WTC11 (cell line): Measurements from ENCODE around the gene ZNF443. TPM values are rescaled to one million over a fixed set of nuclear protein-coding genes. Genes with fewer than 3 reads are reported as not detected.
"Not testable (repeated sequence)": the region's sequence is repeated elsewhere in the genome, so short reads cannot be mapped to it uniquely, and the experiment has no call there.

Experiments
- ATAC-seq: fragments of 200-7000 bp; cut with Tn5 transposase; 2 replicates; pipeline ENCODE4 v1.10.0; 2021; ENCODE audit warnings: mild to moderate bottlenecking, moderate library complexity
- CTCF ChIA-PET: fragments of 300-600 bp; sonication (Branson Sonifier 250); formaldehyde crosslinking; loops from one replicate; lab custom pipeline; 2021; ENCODE audit warnings: antibody characterized with exemption; lab: Charles Lee
- POLR2A ChIA-PET: fragments of 350-600 bp; sonication (Branson Sonifier 250); formaldehyde crosslinking; loops from one replicate; lab custom pipeline; 2021; ENCODE audit warnings: antibody characterized with exemption; lab: Charles Lee
- DNase-seq: peaks from one replicate; pipeline ENCODE4 v3.0.0; 2021; ENCODE audit warnings: low spot score
- H3K27ac Mint-ChIP-seq: 2 replicates; pipeline ENCODE4 v1.8.0; 2021; ENCODE audit warnings: mixed read lengths
- H3K27me3 Mint-ChIP-seq: 2 replicates; pipeline ENCODE4 v1.8.0; 2021; ENCODE audit warnings: low read depth, mild to moderate bottlenecking, moderate library complexity, mixed read lengths
- H3K36me3 Mint-ChIP-seq: 2 replicates; pipeline ENCODE4 v1.8.0; 2021; ENCODE audit warnings: mixed read lengths
- H3K4me1 Mint-ChIP-seq: 2 replicates; pipeline ENCODE4 v1.8.0; 2022; ENCODE audit warnings: mixed read lengths
- H3K4me3 Mint-ChIP-seq: 2 replicates; pipeline ENCODE4 v1.8.0; 2021; ENCODE audit warnings: mild to moderate bottlenecking, moderate library complexity, mixed read lengths
- H3K9me3 Mint-ChIP-seq: 2 replicates; pipeline ENCODE4 v1.8.0; 2021; ENCODE audit warnings: mixed read lengths
- ELF4 ChIP-seq: sonication (generic); formaldehyde crosslinking; IDR thresholded peaks from 2 replicates; pipeline ENCODE4 v1.8.1; 2022; ENCODE audit warnings: low read depth, mild to moderate bottlenecking, moderate library complexity, missing genetic modification reagents
- ESRRA ChIP-seq: sonication (generic); formaldehyde crosslinking; IDR thresholded peaks from 2 replicates; pipeline ENCODE4 v1.8.1; 2022; ENCODE audit warnings: mild to moderate bottlenecking, missing genetic modification reagents, borderline replicate concordance
- MYBL2 ChIP-seq: sonication (generic); formaldehyde crosslinking; IDR thresholded peaks from 2 replicates; pipeline ENCODE4 v1.8.1; 2023; ENCODE audit warnings: mild to moderate bottlenecking, moderate library complexity, missing genetic modification reagents
- NFE2L1 ChIP-seq: sonication (generic); formaldehyde crosslinking; IDR thresholded peaks from 2 replicates; pipeline ENCODE4 v1.8.1; 2023; ENCODE audit warnings: missing genetic modification reagents
- NR2C2 ChIP-seq: sonication (generic); formaldehyde crosslinking; IDR thresholded peaks from 2 replicates; pipeline ENCODE4 v1.8.0; 2022; ENCODE audit warnings: mild to moderate bottlenecking, missing genetic modification reagents
- SMAD3 ChIP-seq: sonication (generic); formaldehyde crosslinking; IDR thresholded peaks from 2 replicates; pipeline ENCODE4 v1.8.0; 2022; ENCODE audit warnings: missing genetic modification reagents, mild to moderate bottlenecking, borderline replicate concordance
- ZNF121 ChIP-seq: sonication (generic); formaldehyde crosslinking; IDR thresholded peaks from 2 replicates; pipeline ENCODE4 v1.8.0; 2023; ENCODE audit warnings: missing genetic modification reagents
- ZNF232 ChIP-seq: sonication (generic); formaldehyde crosslinking; IDR thresholded peaks from 2 replicates; pipeline ENCODE4 v1.8.0; 2022; ENCODE audit warnings: mild to moderate bottlenecking, missing genetic modification reagents
- ZNF671 ChIP-seq: fragments of 250-450 bp; sonication (Bioruptor Pico); IDR thresholded peaks from 2 replicates; pipeline ENCODE4 v1.8.0; 2021; ENCODE audit warnings: mild to moderate bottlenecking
- total RNA-seq: library from RNA; stranded (reverse); gene quantifications from 3 replicates; pipeline ENCODE4 v1.2.3, GENCODE V29; 2021
- TF ChIP-seq, protein P1 (sequence below): sonication (generic); formaldehyde crosslinking; IDR thresholded peaks from 2 replicates; pipeline ENCODE4 v1.8.0; 2023; ENCODE audit warnings: mild to moderate bottlenecking, missing genetic modification reagents
- TF ChIP-seq, protein P2 (sequence below): fragments of 250-450 bp; sonication (Bioruptor Pico); IDR thresholded peaks from 2 replicates; pipeline ENCODE4 v2.1.2; 2022; ENCODE audit warnings: mild to moderate bottlenecking, moderate library complexity
- TF ChIP-seq, protein P3 (sequence below): sonication (generic); formaldehyde crosslinking; IDR thresholded peaks from 2 replicates; pipeline ENCODE4 v1.8.1; 2023; ENCODE audit warnings: mild to moderate bottlenecking, missing genetic modification reagents
- TF ChIP-seq, protein P4 (sequence below): sonication (generic); formaldehyde crosslinking; IDR thresholded peaks from 2 replicates; pipeline ENCODE4 v1.8.0; 2022; ENCODE audit warnings: mild to moderate bottlenecking, missing genetic modification reagents
- TF ChIP-seq, protein P5 (sequence below): sonication (generic); formaldehyde crosslinking; IDR thresholded peaks from 2 replicates; pipeline ENCODE4 v1.8.1; 2022; ENCODE audit warnings: mild to moderate bottlenecking, missing genetic modification reagents, moderate library complexity, borderline replicate concordance

Gene ZNF443
- total RNA-seq, 1 experiment from 2014 or later = 8.0 TPM

DNA sequence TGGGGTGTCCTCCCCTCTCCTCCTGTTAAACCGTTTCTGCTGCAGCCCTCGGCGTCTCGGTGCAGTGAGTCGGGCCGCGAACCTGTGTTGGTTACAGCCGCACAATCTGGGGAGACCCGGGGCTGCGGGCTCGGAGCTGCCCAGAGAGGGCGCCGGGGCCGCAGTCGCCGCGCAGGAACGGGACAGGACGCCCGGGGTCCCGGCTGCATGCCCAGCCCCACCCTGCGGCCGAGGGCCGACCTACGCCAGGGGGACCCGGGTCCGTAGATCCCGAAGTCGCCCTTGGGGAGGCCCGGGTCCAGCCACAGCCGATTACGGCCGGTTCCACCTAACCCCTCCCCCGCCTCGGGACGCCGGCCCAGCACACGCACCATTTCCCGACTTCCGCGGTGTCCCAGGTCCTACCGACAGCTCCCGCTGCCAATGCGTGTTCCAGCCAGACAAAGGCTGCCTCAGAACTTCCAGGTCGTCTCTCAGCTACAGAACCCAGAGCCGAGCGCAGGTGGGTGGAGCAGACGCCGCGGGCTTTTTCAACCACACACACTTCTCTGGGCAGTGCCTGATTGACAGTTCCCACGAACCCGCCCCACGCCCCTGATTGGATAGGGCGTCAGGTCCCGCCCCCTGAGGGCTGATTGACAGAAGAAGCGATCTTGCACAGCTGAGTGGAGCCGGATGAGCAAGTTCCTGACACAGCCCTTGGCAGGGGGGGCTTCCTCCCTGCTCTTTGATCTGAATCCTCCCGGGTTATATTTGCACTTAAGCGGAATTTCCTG, at the start of gene ZNF443 (continued):
- TF ChIP-seq, protein P1, sequence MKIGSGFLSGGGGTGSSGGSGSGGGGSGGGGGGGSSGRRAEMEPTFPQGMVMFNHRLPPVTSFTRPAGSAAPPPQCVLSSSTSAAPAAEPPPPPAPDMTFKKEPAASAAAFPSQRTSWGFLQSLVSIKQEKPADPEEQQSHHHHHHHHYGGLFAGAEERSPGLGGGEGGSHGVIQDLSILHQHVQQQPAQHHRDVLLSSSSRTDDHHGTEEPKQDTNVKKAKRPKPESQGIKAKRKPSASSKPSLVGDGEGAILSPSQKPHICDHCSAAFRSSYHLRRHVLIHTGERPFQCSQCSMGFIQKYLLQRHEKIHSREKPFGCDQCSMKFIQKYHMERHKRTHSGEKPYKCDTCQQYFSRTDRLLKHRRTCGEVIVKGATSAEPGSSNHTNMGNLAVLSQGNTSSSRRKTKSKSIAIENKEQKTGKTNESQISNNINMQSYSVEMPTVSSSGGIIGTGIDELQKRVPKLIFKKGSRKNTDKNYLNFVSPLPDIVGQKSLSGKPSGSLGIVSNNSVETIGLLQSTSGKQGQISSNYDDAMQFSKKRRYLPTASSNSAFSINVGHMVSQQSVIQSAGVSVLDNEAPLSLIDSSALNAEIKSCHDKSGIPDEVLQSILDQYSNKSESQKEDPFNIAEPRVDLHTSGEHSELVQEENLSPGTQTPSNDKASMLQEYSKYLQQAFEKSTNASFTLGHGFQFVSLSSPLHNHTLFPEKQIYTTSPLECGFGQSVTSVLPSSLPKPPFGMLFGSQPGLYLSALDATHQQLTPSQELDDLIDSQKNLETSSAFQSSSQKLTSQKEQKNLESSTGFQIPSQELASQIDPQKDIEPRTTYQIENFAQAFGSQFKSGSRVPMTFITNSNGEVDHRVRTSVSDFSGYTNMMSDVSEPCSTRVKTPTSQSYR = no peak
- TF ChIP-seq SMAD3 (CRISPR knock-in tag) (no peak), ZNF232 (0 out of 2 replicates have a peak, but pooled peaks have one; percentile 46), MYBL2 (CRISPR knock-in tag) (no peak), NR2C2 (CRISPR knock-in tag) (no peak), ESRRA (CRISPR knock-in tag) (no peak), ELF4 (CRISPR knock-in tag) (no peak), ZNF671 (CRISPR knock-in tag) (no peak), ZNF121 (CRISPR knock-in tag) (no peak), NFE2L1 (CRISPR knock-in tag) (no peak)
- TF ChIP-seq, protein P2, sequence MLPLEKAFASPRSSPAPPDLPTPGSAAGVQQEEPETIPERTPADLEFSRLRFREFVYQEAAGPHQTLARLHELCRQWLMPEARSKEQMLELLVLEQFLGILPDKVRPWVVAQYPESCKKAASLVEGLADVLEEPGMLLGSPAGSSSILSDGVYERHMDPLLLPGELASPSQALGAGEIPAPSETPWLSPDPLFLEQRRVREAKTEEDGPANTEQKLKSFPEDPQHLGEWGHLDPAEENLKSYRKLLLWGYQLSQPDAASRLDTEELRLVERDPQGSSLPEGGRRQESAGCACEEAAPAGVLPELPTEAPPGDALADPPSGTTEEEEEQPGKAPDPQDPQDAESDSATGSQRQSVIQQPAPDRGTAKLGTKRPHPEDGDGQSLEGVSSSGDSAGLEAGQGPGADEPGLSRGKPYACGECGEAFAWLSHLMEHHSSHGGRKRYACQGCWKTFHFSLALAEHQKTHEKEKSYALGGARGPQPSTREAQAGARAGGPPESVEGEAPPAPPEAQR (CRISPR knock-in tag) = no peak
- TF ChIP-seq, protein P3, sequence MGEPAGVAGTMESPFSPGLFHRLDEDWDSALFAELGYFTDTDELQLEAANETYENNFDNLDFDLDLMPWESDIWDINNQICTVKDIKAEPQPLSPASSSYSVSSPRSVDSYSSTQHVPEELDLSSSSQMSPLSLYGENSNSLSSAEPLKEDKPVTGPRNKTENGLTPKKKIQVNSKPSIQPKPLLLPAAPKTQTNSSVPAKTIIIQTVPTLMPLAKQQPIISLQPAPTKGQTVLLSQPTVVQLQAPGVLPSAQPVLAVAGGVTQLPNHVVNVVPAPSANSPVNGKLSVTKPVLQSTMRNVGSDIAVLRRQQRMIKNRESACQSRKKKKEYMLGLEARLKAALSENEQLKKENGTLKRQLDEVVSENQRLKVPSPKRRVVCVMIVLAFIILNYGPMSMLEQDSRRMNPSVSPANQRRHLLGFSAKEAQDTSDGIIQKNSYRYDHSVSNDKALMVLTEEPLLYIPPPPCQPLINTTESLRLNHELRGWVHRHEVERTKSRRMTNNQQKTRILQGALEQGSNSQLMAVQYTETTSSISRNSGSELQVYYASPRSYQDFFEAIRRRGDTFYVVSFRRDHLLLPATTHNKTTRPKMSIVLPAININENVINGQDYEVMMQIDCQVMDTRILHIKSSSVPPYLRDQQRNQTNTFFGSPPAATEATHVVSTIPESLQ (CRISPR knock-in tag) = no peak

DNA sequence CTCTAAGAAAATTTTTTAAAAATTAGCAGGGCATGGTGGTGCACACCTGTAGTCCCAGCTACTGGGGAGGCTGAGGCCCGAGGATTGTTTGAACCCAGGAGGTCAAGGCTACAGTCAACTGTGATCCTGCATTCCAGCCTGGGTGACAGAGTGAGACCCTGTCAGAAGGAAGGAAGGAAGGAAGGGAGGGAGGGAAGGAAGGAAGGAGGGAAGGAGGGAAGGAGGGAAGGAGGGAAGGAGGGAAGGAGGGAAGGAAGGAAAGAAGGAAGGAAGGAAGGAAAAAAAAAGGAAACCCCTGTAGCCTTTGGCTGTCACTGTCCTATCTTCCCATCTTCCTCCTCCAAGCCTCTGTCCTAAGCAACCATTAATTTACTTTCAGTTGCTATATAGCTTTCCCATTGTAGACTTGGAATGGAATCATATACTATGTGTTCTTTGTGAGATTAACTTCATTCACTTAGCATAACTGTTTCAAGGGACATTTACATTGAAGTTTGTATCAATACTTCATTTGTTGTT, 45.5 kb upstream of the ZNF443 start:
- peaks cover 16% of the 10 kb centered on the region for H3K4me1 Mint-ChIP-seq

DNA sequence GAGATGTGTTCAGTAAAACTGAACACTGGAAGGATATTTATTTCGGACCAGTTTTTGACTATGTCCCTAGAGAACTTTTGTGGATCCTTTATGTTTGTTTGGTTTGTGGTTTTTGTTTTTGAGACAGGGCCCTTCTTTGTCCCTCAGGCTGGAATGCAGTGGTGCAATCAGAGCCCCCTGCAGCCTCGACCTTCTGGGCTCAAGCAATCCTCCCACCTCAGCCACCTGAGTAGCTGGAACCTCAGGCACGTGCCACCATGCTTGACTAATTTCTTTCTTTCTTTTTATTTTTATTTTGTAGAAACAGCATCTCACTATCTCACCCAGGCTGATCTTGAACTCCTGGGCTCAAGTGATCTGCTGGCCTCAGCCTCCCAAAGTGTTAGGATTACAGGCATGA, 44.8 kb upstream of the ZNF443 start:
- Mint-ChIP-seq H3K27ac (no peak overlapping the region; the same call in 1 of the 2 replicates), H3K9me3 (no peaks in the 10 kb centered on the region), H3K4me3 (peak overlapping the region; percentile 89), H3K27me3 (peaks cover 14% of the 10 kb centered on the region), H3K36me3 (no peaks in the 10 kb centered on the region), H3K4me1 (peaks cover 16% of the 10 kb centered on the region)
- POLR2A ChIA-PET = no interaction called here
- DNase-seq (no peak), ATAC-seq (no peak)
- CTCF ChIA-PET = interaction anchor here (0.6 kb wide), 1 partner anchor 272 kb away, joined by 3 read pairs; no protein-coding TSS in a partner anchor
- TF ChIP-seq, protein P4, sequence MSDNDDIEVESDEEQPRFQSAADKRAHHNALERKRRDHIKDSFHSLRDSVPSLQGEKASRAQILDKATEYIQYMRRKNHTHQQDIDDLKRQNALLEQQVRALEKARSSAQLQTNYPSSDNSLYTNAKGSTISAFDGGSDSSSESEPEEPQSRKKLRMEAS (CRISPR knock-in tag) = no peak
- TF ChIP-seq, protein P5, sequence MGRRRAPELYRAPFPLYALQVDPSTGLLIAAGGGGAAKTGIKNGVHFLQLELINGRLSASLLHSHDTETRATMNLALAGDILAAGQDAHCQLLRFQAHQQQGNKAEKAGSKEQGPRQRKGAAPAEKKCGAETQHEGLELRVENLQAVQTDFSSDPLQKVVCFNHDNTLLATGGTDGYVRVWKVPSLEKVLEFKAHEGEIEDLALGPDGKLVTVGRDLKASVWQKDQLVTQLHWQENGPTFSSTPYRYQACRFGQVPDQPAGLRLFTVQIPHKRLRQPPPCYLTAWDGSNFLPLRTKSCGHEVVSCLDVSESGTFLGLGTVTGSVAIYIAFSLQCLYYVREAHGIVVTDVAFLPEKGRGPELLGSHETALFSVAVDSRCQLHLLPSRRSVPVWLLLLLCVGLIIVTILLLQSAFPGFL (CRISPR knock-in tag) = no peak
- TF ChIP-seq, all 79 proteins: peak for 0

More for the DNA sequence above, 45.5 kb upstream of the ZNF443 start:
- H3K4me3 Mint-ChIP-seq, H3K27ac Mint-ChIP-seq, H3K36me3 Mint-ChIP-seq, H3K9me3 Mint-ChIP-seq, CTCF ChIA-PET, ATAC-seq, DNase-seq: not testable (repeated sequence)
- peaks cover 14% of the 10 kb centered on the region for H3K27me3 Mint-ChIP-seq
- POLR2A ChIA-PET = interaction anchor here (0.7 kb wide), 1 partner anchor 18 kb away, joined by 3 read pairs; no protein-coding TSS in a partner anchor
